HFFc6 (cell line): ENCODE measurements around the gene HECW1. TPM values are rescaled to one million over a fixed set of nuclear protein-coding genes. Genes with fewer than 3 reads are reported as not detected.

Experiments
- DNase-seq: peaks from one replicate; pipeline ENCODE4 v3.0.0-alpha.2; 2018
- H3K27ac Mint-ChIP-seq: 2 replicates; pipeline ENCODE4 v1.8.0; 2020; ENCODE audit warnings: mild to moderate bottlenecking, mixed read lengths
- H3K27me3 Mint-ChIP-seq: 2 replicates; pipeline ENCODE4 v1.8.0; 2021; ENCODE audit warnings: mild to moderate bottlenecking, moderate library complexity, mixed read lengths; ENCODE audit not compliant: insufficient read depth
- H3K36me3 Mint-ChIP-seq: 2 replicates; pipeline ENCODE4 v1.8.0; 2021; ENCODE audit warnings: low read depth, mixed read lengths
- H3K4me1 Mint-ChIP-seq: 2 replicates; pipeline ENCODE4 v1.8.0; 2020; ENCODE audit warnings: low read depth, mixed read lengths
- H3K4me3 Mint-ChIP-seq: 2 replicates; pipeline ENCODE4 v1.8.0; 2020; ENCODE audit warnings: mild to moderate bottlenecking, moderate library complexity, mixed read lengths
- H3K9me3 Mint-ChIP-seq: 2 replicates; pipeline ENCODE4 v1.8.0; 2020; ENCODE audit warnings: mild to moderate bottlenecking, mixed read lengths
- CTCF ChIP-seq: fragments of 200-600 bp; sonication (generic); IDR thresholded peaks from 2 replicates; pipeline ENCODE4 v1.5.0; 2021; ENCODE audit warnings: antibody characterized with exemption, mild to moderate bottlenecking
- total RNA-seq, 6 experiments: library from RNA; stranded (reverse); fragmentation: NEBNext Ultra II Directional; extraction: Animal tissue kit (Norgen Biotek cat#: 25700); gene quantifications; 2 replicates in 1 of 6; 3 replicates in 5 of 6; pipeline ENCODE4 v1.2.3, GENCODE V29; 2021

Gene HECW1
- total RNA-seq, 6 experiments from 2014 or later: 3.4 to 6.5 (median 5.3) TPM

GRCh38 chr7:43513251-43513650 is 400.8 kb downstream of the HECW1 start:
- Mint-ChIP-seq H3K27me3 (peaks cover 10% of the 10 kb centered on the region), H3K9me3 (no peaks in the 10 kb centered on the region), H3K36me3 (no peaks in the 10 kb centered on the region), H3K4me3 (no peak overlapping the region), H3K4me1 (peaks cover 7% of the 10 kb centered on the region; the same call in 1 of the 2 replicates), H3K27ac (no peak overlapping the region)
- no peak for DNase-seq
- no peak for TF ChIP-seq CTCF

GRCh38 chr7:43516581-43517342 is 404.3 kb downstream of the HECW1 start:
- peaks cover 11% of the 10 kb centered on the region for H3K4me1 Mint-ChIP-seq
- no peak overlapping the region for H3K4me3 Mint-ChIP-seq
- no peak overlapping the region for H3K27ac Mint-ChIP-seq
- no peaks in the 10 kb centered on the region for H3K36me3 Mint-ChIP-seq
- peaks cover 9% of the 10 kb centered on the region for H3K27me3 Mint-ChIP-seq
- DNase-seq: no peak
- no peaks in the 10 kb centered on the region for H3K9me3 Mint-ChIP-seq
- no peak for TF ChIP-seq CTCF

GRCh38 chr7:43517464-43517863 is 405.0 kb downstream of the HECW1 start:
- Mint-ChIP-seq H3K4me1 (peaks cover 18% of the 10 kb centered on the region), H3K27me3 (peaks cover 7% of the 10 kb centered on the region), H3K4me3 (no peak overlapping the region), H3K9me3 (no peaks in the 10 kb centered on the region), H3K27ac (no peak overlapping the region), H3K36me3 (no peaks in the 10 kb centered on the region)
- no peak for DNase-seq
- no peak for TF ChIP-seq CTCF

- Mint-ChIP-seq H3K4me1 (peaks cover 29% of the 10 kb centered on the region), H3K9me3 (no peaks in the 10 kb centered on the region), H3K27ac (no peak overlapping the region), H3K4me3 (no peak overlapping the region), H3K27me3 (peaks cover 4% of the 10 kb centered on the region), H3K36me3 (no peaks in the 10 kb centered on the region)
- no peak for DNase-seq
- no peak for TF ChIP-seq CTCF
These were observed 407.8 kb downstream of the HECW1 start for GRCh38 chr7:43520201-43520600.

- peak; percentile 83 for DNase-seq
- peak overlapping the region; percentile 80 for H3K27ac Mint-ChIP-seq
- H3K36me3 Mint-ChIP-seq: no peaks in the 10 kb centered on the region
- no peaks in the 10 kb centered on the region for H3K9me3 Mint-ChIP-seq
- no peak for TF ChIP-seq CTCF
- H3K27me3 Mint-ChIP-seq: no peaks in the 10 kb centered on the region
- H3K4me1 Mint-ChIP-seq: peaks cover 22% of the 10 kb centered on the region
- H3K4me3 Mint-ChIP-seq: peak overlapping the region; percentile 35
These were observed 410.1 kb downstream of the HECW1 start for GRCh38 chr7:43522406-43523156.
